H1 (cell line): ENCODE results near the gene NKAIN1. TPM values are rescaled to one million over a fixed set of nuclear protein-coding genes. Genes with fewer than 3 reads are reported as not detected.

Experiments used
- CTCF ChIA-PET: fragments of 300-600 bp; sonication (Branson Sonifier 250); formaldehyde crosslinking; loops from one replicate; lab custom pipeline; 2021; ENCODE audit not compliant: partially characterized antibody; lab: Charles Lee
- POLR2A ChIA-PET: fragments of 300-600 bp; sonication (Branson Sonifier 250); formaldehyde crosslinking; loops from one replicate; lab custom pipeline; 2021; ENCODE audit warnings: inconsistent platforms; ENCODE audit not compliant: partially characterized antibody; lab: Charles Lee
- DNase-seq, 2 experiments: peaks; one replicate each; pipeline versions ENCODE4 v3.0.0 to v3.0.0-alpha.2; 2010 to 2022; ENCODE audit warnings: low spot score in 2 of 2, low read depth in 1 of 2, mixed read lengths in 1 of 2
- FAIRE-seq: peaks from 2 replicates; lab custom pipeline; 2011; peaks lifted over from hg19 to GRCh38; lab: Jason Lieb, UNC
- H2AFZ ChIP-seq: 2 replicates; pipeline ENCODE4 v1.8.1; 2012; ENCODE audit warnings: low read length, inconsistent platforms
- H2AK5ac ChIP-seq: 2 replicates; pipeline ENCODE4 v1.6.1; 2013; ENCODE audit warnings: low read depth, low read length
- H2BK120ac ChIP-seq: replicated peaks from 2 replicates; pipeline ENCODE3; 2013; ENCODE audit warnings: low read depth, low read length, inconsistent platforms
- H2BK12ac ChIP-seq: 2 replicates; pipeline ENCODE4 v1.6.1; 2013; ENCODE audit warnings: low read depth, low read length
- H2BK15ac ChIP-seq: 2 replicates; pipeline ENCODE4 v1.6.1; 2013; ENCODE audit warnings: low read length
- H2BK20ac ChIP-seq: 2 replicates; pipeline ENCODE4 v1.6.1; 2013; ENCODE audit warnings: low read length
- H2BK5ac ChIP-seq: 2 replicates; pipeline ENCODE4 v1.6.1; 2013; ENCODE audit warnings: low read depth, low read length
- H3K14ac ChIP-seq: 2 replicates; pipeline ENCODE4 v1.6.1; 2013; ENCODE audit warnings: inconsistent platforms; ENCODE audit not compliant: insufficient read length
- H3K18ac ChIP-seq: 2 replicates; pipeline ENCODE4 v1.6.1; 2013; ENCODE audit warnings: low read length; ENCODE audit errors: extremely low read depth
- H3K23ac ChIP-seq: 2 replicates; pipeline ENCODE4 v1.6.1; 2013; ENCODE audit warnings: inconsistent platforms; ENCODE audit not compliant: insufficient read length
- H3K23me2 ChIP-seq: 2 replicates; pipeline ENCODE4 v1.6.1; 2013; ENCODE audit warnings: low read depth, low read length
- H3K27ac ChIP-seq: 2 replicates; pipeline ENCODE4 v1.6.1; 2011; ENCODE audit warnings: low read depth, low read length, inconsistent platforms
- H3K27me3 ChIP-seq, 4 experiments: replicated peaks in 1 of 4; 1 replicate in 1 of 4; 2 replicates in 3 of 4; pipeline versions ENCODE4 v1.6.1 to v1.8.1; 2011 to 2013; ENCODE audit warnings: low read length in 3 of 4, mild to moderate bottlenecking in 3 of 4, inconsistent platforms in 2 of 4, mixed read lengths in 2 of 4, moderate library complexity in 1 of 4; ENCODE audit not compliant: control insufficient read depth in 3 of 4, insufficient read depth in 3 of 4; ENCODE audit errors: extremely low read depth in 1 of 4
- H3K36me3 ChIP-seq, 4 experiments: 2 replicates each; pipeline versions ENCODE4 v1.6.1 to v1.8.1; 2011 to 2013; ENCODE audit warnings: mild to moderate bottlenecking in 4 of 4, low read length in 3 of 4, moderate library complexity in 2 of 4, control low read depth in 1 of 4, inconsistent platforms in 1 of 4; ENCODE audit not compliant: insufficient read depth in 4 of 4, control insufficient read depth in 2 of 4
- H3K4ac ChIP-seq: replicated peaks from 2 replicates; pipeline ENCODE3; 2013; ENCODE audit warnings: low read length, low read depth, mixed read lengths, inconsistent platforms; ENCODE audit not compliant: insufficient read length
- H3K4me1 ChIP-seq, 4 experiments: replicated peaks in 1 of 4; 1 replicate in 1 of 4; 2 replicates in 3 of 4; pipeline versions ENCODE4 v1.6.1 to v1.8.1; 2011 to 2013; ENCODE audit warnings: low read length in 3 of 4, inconsistent platforms in 2 of 4, mixed read lengths in 1 of 4; ENCODE audit not compliant: insufficient read depth in 4 of 4, control insufficient read depth in 3 of 4
- H3K4me2 ChIP-seq, 2 experiments: 2 replicates each; pipeline versions ENCODE4 v1.6.1 to v1.8.1; 2011 to 2013; ENCODE audit warnings: low read depth in 2 of 2, low read length in 2 of 2, control low read depth in 1 of 2, inconsistent platforms in 1 of 2, mild to moderate bottlenecking in 1 of 2; ENCODE audit not compliant: insufficient read depth in 1 of 2
- H3K4me3 ChIP-seq, 4 experiments: fragments of 200-600, 300-600 bp in 1 of 4; sonication (generic), shearing (Covaris generic), sonication (Bioruptor Twin) in 1 of 4; 2 replicates each; pipeline versions ENCODE4 v1.5.1 to v1.8.1; 2011 to 2016; ENCODE audit warnings: low read length in 4 of 4, low read depth in 3 of 4, control low read depth in 2 of 4, inconsistent platforms in 2 of 4, mild to moderate bottlenecking in 2 of 4, mixed read lengths in 1 of 4, moderate library complexity in 1 of 4; ENCODE audit not compliant: insufficient read depth in 2 of 4; ENCODE audit errors: extremely low read depth in 1 of 4
- H3K56ac ChIP-seq: replicated peaks from 2 replicates; pipeline ENCODE3; 2013; ENCODE audit warnings: low read depth, mild to moderate bottlenecking, mixed read lengths, low read length, inconsistent platforms; ENCODE audit not compliant: insufficient read length
- H3K79me1 ChIP-seq: 2 replicates; pipeline ENCODE4 v1.6.1; 2013; ENCODE audit warnings: low read depth, low read length, control low read depth
- H3K79me2 ChIP-seq, 2 experiments: 2 replicates each; pipeline versions ENCODE4 v1.6.1 to v1.8.1; 2012 to 2013; ENCODE audit warnings: low read length in 2 of 2, mild to moderate bottlenecking in 2 of 2, inconsistent platforms in 1 of 2; ENCODE audit not compliant: insufficient read depth in 2 of 2, control insufficient read depth in 1 of 2
- H3K9ac ChIP-seq, 4 experiments: replicated peaks in 1 of 4; 1 replicate in 1 of 4; 2 replicates in 3 of 4; pipeline versions ENCODE4 v1.6.1 to v1.8.1; 2011 to 2013; ENCODE audit warnings: low read depth in 3 of 4, low read length in 3 of 4, control low read depth in 2 of 4, mild to moderate bottlenecking in 2 of 4, moderate library complexity in 2 of 4, inconsistent platforms in 1 of 4; ENCODE audit errors: extremely low read depth in 1 of 4
- H3K9me3 ChIP-seq, 2 experiments: 2 replicates each; pipeline versions ENCODE4 v1.6.1 to v1.8.1; 2012 to 2013; ENCODE audit warnings: mild to moderate bottlenecking in 2 of 2, moderate library complexity in 2 of 2, control low read depth in 1 of 2, inconsistent platforms in 1 of 2, low read depth in 1 of 2, low read length in 1 of 2, mixed read lengths in 1 of 2; ENCODE audit not compliant: insufficient read depth in 2 of 2
- H4K20me1 ChIP-seq, 2 experiments: replicated peaks in 1 of 2; 2 replicates each; pipeline versions ENCODE3 to v1.8.1; 2011 to 2013; ENCODE audit warnings: inconsistent platforms in 2 of 2, low read length in 2 of 2, mild to moderate bottlenecking in 1 of 2; ENCODE audit not compliant: insufficient read depth in 2 of 2, control insufficient read depth in 1 of 2
- H4K5ac ChIP-seq: 2 replicates; pipeline ENCODE4 v1.6.1; 2013; ENCODE audit warnings: low read length, low read depth, mixed read lengths, inconsistent platforms; ENCODE audit not compliant: insufficient read length
- H4K8ac ChIP-seq: 2 replicates; pipeline ENCODE4 v1.8.0; 2013; ENCODE audit warnings: mild to moderate bottlenecking, moderate library complexity, low read length, inconsistent platforms; ENCODE audit not compliant: insufficient read depth; ENCODE audit errors: extremely low read depth
- H4K91ac ChIP-seq: replicated peaks from 2 replicates; pipeline ENCODE3; 2013; ENCODE audit warnings: low read length, mixed read lengths, inconsistent platforms; ENCODE audit not compliant: insufficient read length
- BRCA1 ChIP-seq: IDR thresholded peaks from 2 replicates; pipeline ENCODE4 v1.6.1; 2012; ENCODE audit warnings: low read depth, low read length, improper control_type of control experiment
- CREB1 ChIP-seq: IDR thresholded peaks from 2 replicates; pipeline ENCODE4 v1.6.1; 2012; ENCODE audit warnings: inconsistent platforms
- CTBP2 ChIP-seq: IDR thresholded peaks from 2 replicates; pipeline ENCODE4 v1.7.0; 2011; ENCODE audit warnings: borderline replicate concordance, mild to moderate bottlenecking, moderate library complexity, mixed read lengths, low read length; ENCODE audit not compliant: insufficient read depth, insufficient read length
- E2F6 ChIP-seq: IDR thresholded peaks from 2 replicates; pipeline ENCODE4 v1.6.1; 2012; ENCODE audit warnings: inconsistent platforms
- HDAC2 ChIP-seq, 2 experiments: fragments of 300-600 bp in 1 of 2; sonication (generic) in 1 of 2; IDR thresholded peaks; 2 replicates each; pipeline ENCODE4 v1.6.1; 2011 to 2012; ENCODE audit warnings: low read depth in 2 of 2, low read length in 2 of 2, mild to moderate bottlenecking in 2 of 2, moderate library complexity in 2 of 2, borderline replicate concordance in 1 of 2, inconsistent platforms in 1 of 2
- KDM4A ChIP-seq: IDR thresholded peaks from one replicate; pipeline ENCODE4 v1.7.1; 2012; ENCODE audit warnings: low read depth, mild to moderate bottlenecking, moderate library complexity, low read length, inconsistent platforms; ENCODE audit not compliant: severe bottlenecking
- RXRA ChIP-seq: IDR thresholded peaks from 2 replicates; pipeline ENCODE4 v1.6.1; 2011; ENCODE audit warnings: low read depth, mild to moderate bottlenecking, low read length, moderate library complexity; ENCODE audit not compliant: insufficient read depth
- TAF7 ChIP-seq: optimal IDR thresholded peaks from 2 replicates; pipeline ENCODE3; 2011; ENCODE audit warnings: low read depth, mild to moderate bottlenecking, inconsistent platforms, low read length, moderate library complexity, borderline replicate concordance
- WGBS, 2 experiments: shearing (Covaris generic) in 1 of 2; methylation state at CpG; one replicate each; pipeline versions ENCODE4 v1.1.6 to v1.1.7; 2013 to 2015; ENCODE audit warnings: low lambda C conversion rate in 2 of 2, mixed read lengths in 2 of 2, inconsistent platforms in 1 of 2, low coverage in 1 of 2, missing lambda C conversion rate in 1 of 2; ENCODE audit not compliant: insufficient replicate concordance in 2 of 2, insufficient coverage in 1 of 2, insufficient read length in 1 of 2; ENCODE audit errors: extremely low coverage in 1 of 2, missing lambda C conversion rate in 1 of 2; 5-methylcytosine and 5-hydroxymethylcytosine counted together
- polyA plus RNA-seq, 7 experiments: library from polyadenylated mRNA; depleted of rRNA in 3 of 7; stranded (reverse) in 5 of 7; unstranded in 2 of 7; fragments of >200 nt in 5 of 7; fragments of 200-250 nt in 2 of 7; gene quantifications; 1 replicate in 5 of 7; 2 replicates in 1 of 7; 4 replicates in 1 of 7; pipeline versions ENCODE4 v1.2.1 to v1.2.3, GENCODE V29; 2011 to 2013; ENCODE audit warnings: missing spikeins in 2 of 7, mixed read lengths in 2 of 7
- total RNA-seq: library from RNA; stranded (reverse); fragmentation: NEBNext Ultra II Directional; extraction: Animal tissue kit (Norgen Biotek cat#: 25700); gene quantifications from 2 replicates; pipeline ENCODE4 v1.2.1, GENCODE V29; 2021

NKAIN1 gene
- total and polyA plus RNA-seq, 2 of the 8 experiments (the other 6 are each of a cell fraction or from before 2014, with no cell fraction given), result 59.3 to 66.9 TPM

GRCh38 chr1:31159869-31160611 lies 79.6 kb downstream of the NKAIN1 start:
- Histone ChIP-seq H3K9ac (no peak overlapping the region; a peak in 1 of 7 replicates), H4K8ac (no peak overlapping the region)
- POLR2A ChIA-PET, result interaction anchor here (1.6 to 1.9 kb wide), 2 partner anchors 10 to 95 kb away, joined by 4 to 5 read pairs; partner anchors contain the start of gene PUM1
- TF ChIP-seq CTBP2 (no peak), BRCA1 (no peak), KDM4A (no peak), TAF7 (no peak), CREB1 (no peak), E2F6 (no peak), RXRA (no peak), HDAC2 (IDR thresholded peaks at IDR 0.05; ENCODE audit: borderline replicate concordance in 1 of 2, low read depth in 2 of 2, low read length in 2 of 2) (no peak)

More at GRCh38 chr1:31159869-31160611, 79.6 kb downstream of the NKAIN1 start:
- CTCF ChIA-PET, result interaction anchor here (1.2 to 12.9 kb wide), 3 partner anchors 10 to 22 kb away, joined by 3 to 156 read pairs (median 10); no protein-coding TSS in a partner anchor
- no peak overlapping the region for H3K23ac ChIP-seq
- no peak overlapping the region for H4K5ac ChIP-seq
- H3K4me3 ChIP-seq, result no peak overlapping the region
- H2BK5ac ChIP-seq, result no peak overlapping the region
- DNase-seq (no peak), FAIRE-seq (no peak)
- peaks cover 4% of the 10 kb centered on the region; the same call in 1 of the 2 replicates for H3K23me2 ChIP-seq
- no peak overlapping the region for H2BK15ac ChIP-seq
- no peak overlapping the region for H3K56ac ChIP-seq
- no peak overlapping the region for H3K4ac ChIP-seq
- H2BK20ac ChIP-seq, result no peak overlapping the region
- no peak overlapping the region for H2BK120ac ChIP-seq
- no peaks in the 10 kb centered on the region; a peak in 2 of 7 replicates for H3K4me1 ChIP-seq
- H3K27me3 ChIP-seq, result no peaks in the 10 kb centered on the region
- H2AK5ac ChIP-seq, result no peak overlapping the region
- H4K91ac ChIP-seq, result no peak overlapping the region
- H3K14ac ChIP-seq, result no peak overlapping the region
- no peak overlapping the region for H3K4me2 ChIP-seq
- H3K27ac ChIP-seq, result no peak overlapping the region
- H4K20me1 ChIP-seq, result no peaks in the 10 kb centered on the region
- H3K18ac ChIP-seq, result no peak overlapping the region; the same call in 1 of the 2 replicates
- 89% methylated on average over 9 of the region's 9 CpGs; no CpG with 5 or more reads in 1 of the 2 experiments for WGBS, 2 experiments
- no peak overlapping the region for H2BK12ac ChIP-seq
- H3K9me3 ChIP-seq, result no peaks in the 10 kb centered on the region
- no peaks in the 10 kb centered on the region for H3K79me2 ChIP-seq
- no peaks in the 10 kb centered on the region for H3K79me1 ChIP-seq
- H3K36me3 ChIP-seq, result peaks cover 0 to 2% (median 0%) of the 10 kb centered on the region in 4 experiments; a peak in 1 of 8 replicates
- H2AFZ ChIP-seq, result no peak overlapping the region
